Spleen (tissue), 7 donors: ENCODE data around the gene ATP1A1.

Experiments
- POLR2AphosphoS5 ChIP-seq, 3 donors: sonication (generic); formaldehyde crosslinking; IDR thresholded peaks; one replicate each; pipeline ENCODE4 v1.5.1; 2017; ENCODE audit warnings: antibody characterized with exemption in 3 of 3
- TF ChIP-seq, protein P1 (sequence below), 11 experiments: fragments of 200-600 bp in 7 of 11; fragments of 450-650 bp in 4 of 11; sonication (generic) in 4 of 11; IDR thresholded peaks in 8 of 11; conservative IDR thresholded peaks in 3 of 11; 1 replicate in 7 of 11; 2 replicates in 4 of 11; pipeline versions ENCODE4 v1.4.0 to v1.8.0; 2016 to 2021; ENCODE audit warnings: antibody characterized with exemption in 11 of 11, inconsistent platforms in 4 of 11, mild to moderate bottlenecking in 1 of 11
- donor health status: DM: no; HTN: no; CAD: no; lungs with moderate emphysema.
- donor health status: DM: no; HTN: no; CAD: no.
- donor health status: DM: no; HTN: no; CAD: no.

DNA sequence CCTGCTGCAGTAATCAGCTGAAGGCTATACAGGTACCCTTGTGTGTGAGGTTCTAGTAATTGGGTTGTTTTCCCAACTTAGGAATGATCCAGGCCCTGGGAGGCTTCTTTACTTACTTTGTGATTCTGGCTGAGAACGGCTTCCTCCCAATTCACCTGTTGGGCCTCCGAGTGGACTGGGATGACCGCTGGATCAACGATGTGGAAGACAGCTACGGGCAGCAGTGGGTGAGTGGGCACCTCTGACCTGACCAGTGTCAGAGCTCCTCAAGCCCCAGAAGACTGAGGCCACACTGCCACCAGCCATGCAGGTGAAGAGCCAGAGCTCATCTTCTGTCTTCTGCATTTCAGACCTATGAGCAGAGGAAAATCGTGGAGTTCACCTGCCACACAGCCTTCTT lies 27.7 kb downstream of the ATP1A1 start:
- TF ChIP-seq, protein P1, sequence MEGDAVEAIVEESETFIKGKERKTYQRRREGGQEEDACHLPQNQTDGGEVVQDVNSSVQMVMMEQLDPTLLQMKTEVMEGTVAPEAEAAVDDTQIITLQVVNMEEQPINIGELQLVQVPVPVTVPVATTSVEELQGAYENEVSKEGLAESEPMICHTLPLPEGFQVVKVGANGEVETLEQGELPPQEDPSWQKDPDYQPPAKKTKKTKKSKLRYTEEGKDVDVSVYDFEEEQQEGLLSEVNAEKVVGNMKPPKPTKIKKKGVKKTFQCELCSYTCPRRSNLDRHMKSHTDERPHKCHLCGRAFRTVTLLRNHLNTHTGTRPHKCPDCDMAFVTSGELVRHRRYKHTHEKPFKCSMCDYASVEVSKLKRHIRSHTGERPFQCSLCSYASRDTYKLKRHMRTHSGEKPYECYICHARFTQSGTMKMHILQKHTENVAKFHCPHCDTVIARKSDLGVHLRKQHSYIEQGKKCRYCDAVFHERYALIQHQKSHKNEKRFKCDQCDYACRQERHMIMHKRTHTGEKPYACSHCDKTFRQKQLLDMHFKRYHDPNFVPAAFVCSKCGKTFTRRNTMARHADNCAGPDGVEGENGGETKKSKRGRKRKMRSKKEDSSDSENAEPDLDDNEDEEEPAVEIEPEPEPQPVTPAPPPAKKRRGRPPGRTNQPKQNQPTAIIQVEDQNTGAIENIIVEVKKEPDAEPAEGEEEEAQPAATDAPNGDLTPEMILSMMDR (IDR thresholded peaks at IDR 0.05 in 8 of 11, conservative IDR thresholded peaks at IDR 0.05 in 3 of 11), result no peak
- no peak for TF ChIP-seq POLR2AphosphoS5 (IDR thresholded peaks at IDR 0.05)
